IMR-90 (cell line): ENCODE data around the gene ANKRD11. TPM values are rescaled to one million over a fixed set of nuclear protein-coding genes. Genes with fewer than 3 reads are reported as not detected.

Experiments used
- ATAC-seq: fragments of 200-7000 bp; cut with Tn5 transposase; 2 replicates; pipeline ENCODE4 v1.9.1; 2020; ENCODE audit warnings: low read depth, mild to moderate bottlenecking, moderate library complexity
- BruUV-seq: library from RNA; stranded (reverse); fragments of 400-500 nt; replicated peaks from 2 replicates; lab custom pipeline; 2021; lab: Mats Ljungman, UMichigan
- CTCF ChIA-PET: fragments of 300-600 bp; formaldehyde crosslinking; extraction: SDS; loops from one replicate; lab custom pipeline; 2021; ENCODE audit warnings: antibody characterized with exemption; lab: Yijun Ruan, JAX
- POLR2A ChIA-PET: fragments of 300-600 bp; sonication (Branson Sonifier 250); formaldehyde crosslinking; loops from one replicate; lab custom pipeline; 2022; ENCODE audit warnings: antibody characterized with exemption; ENCODE audit not compliant: unreplicated experiment; lab: Charles Lee
- DNase-seq: peaks from one replicate; pipeline ENCODE4 v3.0.0; 2013
- H2AFZ ChIP-seq: replicated peaks from 2 replicates; pipeline ENCODE3; 2013; ENCODE audit warnings: low read length, mild to moderate bottlenecking; ENCODE audit not compliant: poor library complexity
- H2AK5ac ChIP-seq: 2 replicates; pipeline ENCODE4 v1.6.1; 2013; ENCODE audit warnings: low read depth, low read length, inconsistent platforms
- H2AK9ac ChIP-seq: replicated peaks from 2 replicates; pipeline ENCODE3; 2013; ENCODE audit warnings: mild to moderate bottlenecking, low read depth, low read length, moderate library complexity; ENCODE audit not compliant: poor library complexity
- H2BK120ac ChIP-seq: 2 replicates; pipeline ENCODE4 v1.6.1; 2013; ENCODE audit warnings: low read depth, low read length, inconsistent platforms
- H2BK15ac ChIP-seq: 3 replicates; pipeline ENCODE4 v1.6.1; 2013; ENCODE audit warnings: low read depth, low read length, inconsistent platforms
- H2BK20ac ChIP-seq: 2 replicates; pipeline ENCODE4 v1.6.1; 2013; ENCODE audit warnings: low read depth, mild to moderate bottlenecking, inconsistent platforms, low read length, moderate library complexity
- H2BK5ac ChIP-seq: 2 replicates; pipeline ENCODE4 v1.6.1; 2013; ENCODE audit warnings: mild to moderate bottlenecking, low read depth, low read length, inconsistent platforms; ENCODE audit not compliant: poor library complexity, severe bottlenecking
- H3K14ac ChIP-seq: replicated peaks from 2 replicates; pipeline ENCODE4 v1.6.1; 2013; ENCODE audit warnings: low read depth, low read length, inconsistent platforms
- H3K18ac ChIP-seq: 2 replicates; pipeline ENCODE4 v1.6.1; 2013; ENCODE audit warnings: low read depth, low read length, control low read depth
- H3K23ac ChIP-seq: 2 replicates; pipeline ENCODE4 v1.6.1; 2013; ENCODE audit warnings: low read depth, low read length, inconsistent platforms
- H3K27ac ChIP-seq: 2 replicates; pipeline ENCODE4 v1.5.1; 2013; ENCODE audit warnings: mild to moderate bottlenecking, control low read depth, low read length; ENCODE audit not compliant: insufficient read depth
- H3K27me3 ChIP-seq: 2 replicates; pipeline ENCODE4 v1.6.1; 2013; ENCODE audit warnings: low read length; ENCODE audit not compliant: control insufficient read depth, insufficient read depth
- H3K36me3 ChIP-seq: 2 replicates; pipeline ENCODE4 v1.6.1; 2013; ENCODE audit warnings: low read length, mixed read lengths; ENCODE audit not compliant: control insufficient read depth, insufficient read depth
- H3K4ac ChIP-seq: 2 replicates; pipeline ENCODE4 v1.6.1; 2013; ENCODE audit warnings: low read depth, low read length, inconsistent platforms
- H3K4me1 ChIP-seq: 2 replicates; pipeline ENCODE4 v1.6.1; 2013; ENCODE audit warnings: low read length, mixed read lengths; ENCODE audit not compliant: control insufficient read depth, insufficient read depth
- H3K4me2 ChIP-seq: 2 replicates; pipeline ENCODE4 v1.6.1; 2013; ENCODE audit warnings: low read depth, mild to moderate bottlenecking, control low read depth, low read length, moderate library complexity
- H3K4me3 ChIP-seq: 2 replicates; pipeline ENCODE4 v1.5.1; 2013; ENCODE audit warnings: low read depth, mild to moderate bottlenecking, control low read depth, low read length, moderate library complexity; ENCODE audit not compliant: insufficient read depth
- H3K56ac ChIP-seq: 2 replicates; pipeline ENCODE4 v1.6.1; 2013; ENCODE audit warnings: low read length, inconsistent platforms; ENCODE audit not compliant: insufficient read depth; ENCODE audit errors: extremely low read depth
- H3K79me1 ChIP-seq, 2 experiments: 2 replicates each; pipeline ENCODE4 v1.6.1; 2013; ENCODE audit warnings: low read length in 2 of 2, inconsistent platforms in 1 of 2, low read depth in 1 of 2
- H3K9ac ChIP-seq: 2 replicates; pipeline ENCODE4 v1.6.1; 2013; ENCODE audit warnings: low read depth, low read length, control low read depth
- H3K9me1 ChIP-seq: 2 replicates; pipeline ENCODE4 v1.6.1; 2013; ENCODE audit warnings: low read length, inconsistent platforms; ENCODE audit not compliant: insufficient read depth
- H3K9me3 ChIP-seq: 2 replicates; pipeline ENCODE4 v1.6.1; 2013; ENCODE audit warnings: low read length; ENCODE audit not compliant: control insufficient read depth, insufficient read depth
- H4K20me1 ChIP-seq: 2 replicates; pipeline ENCODE4 v1.6.1; 2013; ENCODE audit warnings: low read length, inconsistent platforms; ENCODE audit not compliant: insufficient read depth
- H4K5ac ChIP-seq: 2 replicates; pipeline ENCODE4 v1.6.1; 2013; ENCODE audit warnings: mild to moderate bottlenecking, low read depth, low read length, control low read depth
- H4K8ac ChIP-seq, 2 experiments: 2 replicates each; pipeline ENCODE4 v1.6.1; 2013; ENCODE audit warnings: low read depth in 2 of 2, low read length in 2 of 2, control low read depth in 1 of 2, inconsistent platforms in 1 of 2
- H4K91ac ChIP-seq: 2 replicates; pipeline ENCODE4 v1.6.1; 2013; ENCODE audit warnings: low read depth, low read length, inconsistent platforms; ENCODE audit not compliant: insufficient read depth
- BHLHE40 ChIP-seq: fragments of 150-350 bp; IDR thresholded peaks from 2 replicates; pipeline ENCODE4 v1.6.1; 2016; ENCODE audit warnings: mild to moderate bottlenecking, low read depth, low read length
- CHD1 ChIP-seq: IDR thresholded peaks from 2 replicates; pipeline ENCODE4 v1.6.1; 2012; ENCODE audit warnings: low read depth, low read length, improper control_type of control experiment
- FOS ChIP-seq: fragments of 150-350 bp; IDR thresholded peaks from 2 replicates; pipeline ENCODE4 v1.6.1; 2016; ENCODE audit warnings: low read depth, low read length
- MAFK ChIP-seq: IDR thresholded peaks from 2 replicates; pipeline ENCODE4 v1.6.1; 2012; ENCODE audit warnings: low read depth, low read length, improper control_type of control experiment
- MAZ ChIP-seq: IDR thresholded peaks from 2 replicates; pipeline ENCODE4 v1.6.1; 2012; ENCODE audit warnings: low read depth, mild to moderate bottlenecking, low read length, improper control_type of control experiment, moderate library complexity, borderline replicate concordance
- MXI1 ChIP-seq: IDR thresholded peaks from 2 replicates; pipeline ENCODE4 v1.6.1; 2012; ENCODE audit warnings: low read depth, mild to moderate bottlenecking, low read length, moderate library complexity, borderline replicate concordance
- NFE2L2 ChIP-seq: fragments of 150-350 bp; IDR thresholded peaks from 2 replicates; pipeline ENCODE4 v1.6.1; 2016; ENCODE audit warnings: low read depth, mild to moderate bottlenecking, low read length
- POLR2A ChIP-seq: IDR thresholded peaks from 2 replicates; pipeline ENCODE4 v1.6.1; 2012; ENCODE audit warnings: mild to moderate bottlenecking, low read depth, low read length
- RFX5 ChIP-seq: IDR thresholded peaks from 2 replicates; pipeline ENCODE4 v1.8.0; 2012; ENCODE audit warnings: low read depth, mild to moderate bottlenecking, low read length, moderate library complexity
- SMC3 ChIP-seq: fragments of 150-350 bp; IDR thresholded peaks from 2 replicates; pipeline ENCODE4 v1.6.1; 2016; ENCODE audit warnings: low read depth, mild to moderate bottlenecking, antibody characterized with exemption, low read length, moderate library complexity
- WGBS, 2 experiments: methylation state at CpG; one replicate each; pipeline versions ENCODE4 v1.1.5 to v1.1.7; 2013; ENCODE audit warnings: missing lambda C conversion rate in 2 of 2; ENCODE audit not compliant: insufficient read length in 1 of 2; ENCODE audit errors: extremely low coverage in 2 of 2; 5-methylcytosine and 5-hydroxymethylcytosine counted together
- dilution Hi-C: fragments of 300-500 bp; cut with HindIII; formaldehyde crosslinking; loops from one replicate; pipeline ENCODE4 v1.14.3; 2018; ENCODE audit warnings: low sequenced_read_pairs; ENCODE audit not compliant: unreplicated experiment
- in situ Hi-C: fragments of 300-500 bp; cut with MboI; formaldehyde crosslinking; loops from 3 replicates; pipeline ENCODE4 v1.14.3; 2019; ENCODE audit warnings: low sequenced_read_pairs, inconsistent platforms, mixed read lengths
- intact Hi-C: fragments of 100-400 bp; cut with micrococcal nuclease; formaldehyde crosslinking; loops from 2 replicates; pipeline ENCODE4 v1.10.0; 2022
- polyA plus RNA-seq, 3 experiments: library from polyadenylated mRNA; depleted of rRNA; stranded (reverse); fragments of >200 nt; gene quantifications; 2 replicates each; pipeline ENCODE4 v1.2.3, GENCODE V29; 2012; ENCODE audit warnings: low replicate concordance in 1 of 3
- total RNA-seq: library from RNA; depleted of rRNA; stranded (reverse); fragments of >200 nt; gene quantifications from 2 replicates; pipeline ENCODE4 v1.2.3, GENCODE V29; 2012
- TF ChIP-seq, protein P1 (sequence below): fragments of 150-350 bp; IDR thresholded peaks from 2 replicates; pipeline ENCODE4 v1.6.1; 2016; ENCODE audit warnings: low read depth, mild to moderate bottlenecking, low read length, moderate library complexity, borderline replicate concordance
- TF ChIP-seq, protein P2 (sequence below): conservative IDR thresholded peaks from 2 replicates; pipeline ENCODE4 v1.5.1; 2012; ENCODE audit warnings: mild to moderate bottlenecking, low read depth, low read length, improper control_type of control experiment

ANKRD11 gene
- total and polyA plus RNA-seq, 2 of the 4 experiments (the other 2 are of a cell fraction) = 46.8 to 71.9 TPM

GRCh38 chr16:89243664-89244063 lies 246.7 kb downstream of the ANKRD11 start:
- Histone ChIP-seq H2BK15ac (no peak overlapping the region), H2AK5ac (no peak overlapping the region), H3K27me3 (no peaks in the 10 kb centered on the region), H2AFZ (no peak overlapping the region), H3K4ac (no peak overlapping the region), H3K9me1 (no peaks in the 10 kb centered on the region; the same call in 1 of the 2 replicates), H3K4me2 (no peak overlapping the region), H3K79me1 (peaks cover 5 to 16% of the 10 kb centered on the region in 2 experiments; a peak in 3 of 4 replicates), H3K9ac (no peak overlapping the region), H2AK9ac (no peak overlapping the region), H3K9me3 (no peaks in the 10 kb centered on the region; the same call in 1 of the 2 replicates), H4K5ac (no peak overlapping the region), H4K20me1 (no peaks in the 10 kb centered on the region), H3K4me3 (no peak overlapping the region), H3K36me3 (no peaks in the 10 kb centered on the region), H2BK120ac (no peak overlapping the region), H3K27ac (no peak overlapping the region), H2BK5ac (no peak overlapping the region), H3K18ac (no peak overlapping the region), H3K4me1 (peaks cover 6% of the 10 kb centered on the region), H4K91ac (no peak overlapping the region), H3K23ac (no peak overlapping the region), H3K56ac (no peak overlapping the region), H2BK20ac (no peak overlapping the region), H4K8ac (no peak overlapping the region), H3K14ac (no peak overlapping the region)
- in situ Hi-C loops (no loop called here), intact Hi-C loops (no loop called here), dilution Hi-C loops (no loop called here)
- BruUV-seq = no TSS peak
- DNase-seq = no peak
- WGBS, 2 experiments = no CpG with 5 or more reads among the region's 5 CpGs
- no peak for ATAC-seq
- TF ChIP-seq SMC3 (no peak), MAZ (no peak), FOS (no peak), MXI1 (no peak), MAFK (no peak), NFE2L2 (no peak), CHD1 (no peak), POLR2A (no peak), RFX5 (no peak), BHLHE40 (no peak)
- TF ChIP-seq, protein P1, sequence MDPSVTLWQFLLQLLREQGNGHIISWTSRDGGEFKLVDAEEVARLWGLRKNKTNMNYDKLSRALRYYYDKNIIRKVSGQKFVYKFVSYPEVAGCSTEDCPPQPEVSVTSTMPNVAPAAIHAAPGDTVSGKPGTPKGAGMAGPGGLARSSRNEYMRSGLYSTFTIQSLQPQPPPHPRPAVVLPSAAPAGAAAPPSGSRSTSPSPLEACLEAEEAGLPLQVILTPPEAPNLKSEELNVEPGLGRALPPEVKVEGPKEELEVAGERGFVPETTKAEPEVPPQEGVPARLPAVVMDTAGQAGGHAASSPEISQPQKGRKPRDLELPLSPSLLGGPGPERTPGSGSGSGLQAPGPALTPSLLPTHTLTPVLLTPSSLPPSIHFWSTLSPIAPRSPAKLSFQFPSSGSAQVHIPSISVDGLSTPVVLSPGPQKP = no peak
- TF ChIP-seq, protein P2, sequence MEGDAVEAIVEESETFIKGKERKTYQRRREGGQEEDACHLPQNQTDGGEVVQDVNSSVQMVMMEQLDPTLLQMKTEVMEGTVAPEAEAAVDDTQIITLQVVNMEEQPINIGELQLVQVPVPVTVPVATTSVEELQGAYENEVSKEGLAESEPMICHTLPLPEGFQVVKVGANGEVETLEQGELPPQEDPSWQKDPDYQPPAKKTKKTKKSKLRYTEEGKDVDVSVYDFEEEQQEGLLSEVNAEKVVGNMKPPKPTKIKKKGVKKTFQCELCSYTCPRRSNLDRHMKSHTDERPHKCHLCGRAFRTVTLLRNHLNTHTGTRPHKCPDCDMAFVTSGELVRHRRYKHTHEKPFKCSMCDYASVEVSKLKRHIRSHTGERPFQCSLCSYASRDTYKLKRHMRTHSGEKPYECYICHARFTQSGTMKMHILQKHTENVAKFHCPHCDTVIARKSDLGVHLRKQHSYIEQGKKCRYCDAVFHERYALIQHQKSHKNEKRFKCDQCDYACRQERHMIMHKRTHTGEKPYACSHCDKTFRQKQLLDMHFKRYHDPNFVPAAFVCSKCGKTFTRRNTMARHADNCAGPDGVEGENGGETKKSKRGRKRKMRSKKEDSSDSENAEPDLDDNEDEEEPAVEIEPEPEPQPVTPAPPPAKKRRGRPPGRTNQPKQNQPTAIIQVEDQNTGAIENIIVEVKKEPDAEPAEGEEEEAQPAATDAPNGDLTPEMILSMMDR = no peak
- POLR2A ChIA-PET = no interaction called here
- CTCF ChIA-PET = no interaction called here
